GM19324 (cell line): ENCODE data around the gene CPED1.
"Not testable (repeated sequence)": the region's sequence is repeated elsewhere in the genome, so short reads cannot be mapped to it uniquely, and the experiment has no call there.

Experiments
- ATAC-seq: cut with Tn5 transposase; IDR thresholded peaks from one replicate; pipeline ENCODE4 v1.9.1; 2021; ENCODE audit warnings: mild to moderate bottlenecking, moderate library complexity; ENCODE audit not compliant: unreplicated experiment, low FRiP score

Gene CPED1

DNA sequence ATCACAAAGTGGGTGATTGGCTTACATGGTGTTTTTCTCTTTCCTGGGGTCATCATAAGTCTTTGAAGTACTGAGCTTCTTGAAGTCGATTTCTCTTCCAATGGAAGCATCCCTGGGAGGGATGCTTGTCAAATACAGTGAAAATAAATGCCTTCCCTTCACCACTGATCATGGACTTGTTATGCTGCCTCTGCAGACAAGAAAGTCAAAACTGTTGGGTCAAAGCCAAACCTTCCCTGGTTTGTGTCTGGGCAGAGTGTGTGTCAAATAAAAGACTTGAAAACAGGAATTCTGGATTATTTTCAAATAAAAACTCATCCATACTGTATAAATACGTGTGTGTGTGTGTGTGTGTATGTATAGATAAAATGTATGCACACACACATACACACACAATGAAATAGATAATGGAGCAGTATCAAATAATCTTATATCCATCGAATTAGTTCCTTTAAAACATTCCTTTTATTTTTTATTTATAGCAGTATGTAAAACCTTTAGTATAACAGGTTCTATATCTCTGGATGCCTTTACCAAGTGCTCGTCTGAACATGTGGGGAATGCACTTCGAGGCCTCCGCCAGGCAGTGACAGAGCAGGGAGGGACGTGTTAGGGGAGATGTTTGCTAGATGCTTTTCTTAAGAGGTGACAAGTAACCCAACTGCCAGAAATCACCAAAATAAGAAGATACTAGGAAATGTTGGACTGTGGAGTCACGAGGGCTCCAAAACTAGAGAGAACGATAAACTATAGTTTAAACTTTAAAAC lies 313.1 kb downstream of the CPED1 start:
- ATAC-seq = no peak

GRCh38 chr7:121302214-121302745 lies 313.8 kb downstream of the CPED1 start:
- peak; percentile 93 for ATAC-seq

DNA sequence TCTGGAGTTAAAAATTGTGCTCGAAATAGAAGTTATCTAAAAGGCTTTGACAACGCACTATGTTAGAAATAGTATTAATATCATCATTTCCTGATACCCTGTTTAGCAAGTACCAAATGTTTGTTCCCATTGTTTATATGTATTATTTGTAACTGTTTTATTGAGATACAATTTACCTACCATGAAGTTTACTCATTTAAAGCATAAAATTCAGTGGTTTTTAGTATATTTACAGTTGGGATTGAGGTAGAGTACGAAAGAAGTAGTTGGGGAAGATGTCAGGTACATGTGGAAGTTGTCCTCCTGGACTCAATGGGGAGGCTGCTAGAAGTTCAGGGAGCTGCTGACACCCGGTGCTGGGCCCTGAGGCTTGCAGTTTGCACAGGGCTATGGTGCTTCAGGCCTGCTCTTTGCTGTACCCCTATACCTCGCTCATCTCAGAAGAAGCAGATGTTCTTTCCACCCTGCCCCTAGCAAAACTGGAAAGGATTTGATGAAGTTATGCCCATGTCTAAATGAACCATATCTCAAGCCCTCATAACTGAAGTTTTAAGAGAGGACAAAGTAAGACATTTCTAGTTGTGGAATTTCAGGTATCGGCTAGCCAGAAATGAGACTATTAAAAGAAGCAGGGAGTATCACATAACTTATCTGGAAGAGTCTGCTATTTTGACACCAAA lies 315.1 kb downstream of the CPED1 start:
- ATAC-seq = no peak

DNA sequence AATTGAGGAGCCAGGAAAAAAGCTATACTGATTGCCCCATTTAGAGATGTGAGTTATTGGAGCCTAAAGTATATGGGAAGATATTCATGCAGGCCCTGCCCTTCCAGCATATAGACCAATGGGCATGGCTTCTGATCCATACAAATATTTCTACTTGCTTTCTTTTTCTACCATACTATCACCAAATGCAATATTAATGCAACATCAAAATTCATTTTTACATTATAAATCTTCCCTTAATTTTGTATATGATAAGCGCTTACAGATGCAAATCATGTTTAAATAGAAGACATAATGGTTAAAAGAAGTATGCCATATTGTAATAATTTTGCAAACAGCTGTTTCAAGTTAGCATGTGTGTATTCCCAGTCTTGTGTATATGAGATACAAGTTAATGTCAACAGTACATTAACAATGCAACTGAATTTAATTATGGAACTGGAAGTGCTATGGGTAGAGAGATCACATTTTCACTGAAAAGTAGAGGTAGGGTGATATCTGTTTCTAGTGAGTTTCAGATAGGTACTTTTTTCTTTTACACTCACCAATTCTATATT lies 315.7 kb downstream of the CPED1 start:
- no peak for ATAC-seq

- ATAC-seq = no peak
Measured at GRCh38 chr7:121305109-121305508, 316.6 kb downstream of the CPED1 start.

- ATAC-seq = no peak
Measured at GRCh38 chr7:121306565-121306964, 318.1 kb downstream of the CPED1 start.

DNA sequence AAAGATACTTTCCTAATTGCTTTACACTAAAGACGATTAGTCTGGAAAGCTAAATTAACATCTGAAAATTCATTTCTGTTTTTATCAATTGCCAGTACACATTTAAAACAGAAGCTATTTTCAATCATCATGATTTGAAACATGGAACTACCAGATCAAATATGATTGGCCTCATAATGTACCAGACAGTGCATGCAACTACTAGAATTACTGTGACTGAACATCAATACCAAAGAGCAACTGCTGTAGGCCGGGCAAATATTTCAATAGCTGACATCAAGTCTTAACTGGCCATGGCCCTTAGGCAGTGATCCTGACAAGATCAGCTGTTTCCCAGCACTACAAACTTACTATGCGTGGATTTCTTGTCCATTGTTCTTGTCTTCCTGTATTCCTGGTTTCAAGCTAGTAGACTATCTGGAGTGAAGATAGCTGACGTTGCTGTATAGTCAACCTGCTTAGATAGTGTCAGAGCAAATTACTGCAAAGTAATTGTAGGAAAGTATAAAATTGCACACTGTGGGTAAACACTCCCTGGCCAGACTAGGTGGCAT lies 318.6 kb downstream of the CPED1 start:
- ATAC-seq = no peak

DNA sequence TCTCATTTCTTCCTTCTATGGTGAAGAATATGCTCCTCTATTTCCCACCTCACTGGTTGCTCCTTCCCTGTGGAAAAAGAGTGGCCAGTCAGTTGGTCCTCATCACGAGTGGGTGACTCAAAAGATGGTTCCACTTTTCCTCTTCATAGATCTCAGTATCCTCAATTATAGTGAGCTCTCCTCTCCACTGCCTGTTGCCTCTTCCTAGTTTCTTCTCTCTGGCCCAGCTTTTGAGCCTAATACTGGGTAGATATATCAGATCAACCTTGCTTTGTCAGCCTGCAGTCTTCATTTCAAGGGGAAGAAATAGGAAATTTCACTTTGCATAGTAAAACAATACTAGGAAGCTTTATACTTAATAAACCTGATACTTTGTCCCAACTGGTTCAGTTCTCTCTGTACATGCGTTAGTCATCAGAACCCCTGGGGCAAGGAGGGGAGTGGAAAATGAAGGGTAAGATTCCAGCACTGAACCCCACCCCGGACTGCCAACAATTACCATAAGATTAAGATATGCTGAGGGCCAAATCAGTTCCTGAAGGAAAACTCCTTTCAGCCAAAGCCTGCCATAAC lies 324.8 kb downstream of the CPED1 start:
- peak; percentile 2 for ATAC-seq

- peak; percentile 94 for ATAC-seq
Measured at GRCh38 chr7:121313793-121314676, 325.5 kb downstream of the CPED1 start.

DNA sequence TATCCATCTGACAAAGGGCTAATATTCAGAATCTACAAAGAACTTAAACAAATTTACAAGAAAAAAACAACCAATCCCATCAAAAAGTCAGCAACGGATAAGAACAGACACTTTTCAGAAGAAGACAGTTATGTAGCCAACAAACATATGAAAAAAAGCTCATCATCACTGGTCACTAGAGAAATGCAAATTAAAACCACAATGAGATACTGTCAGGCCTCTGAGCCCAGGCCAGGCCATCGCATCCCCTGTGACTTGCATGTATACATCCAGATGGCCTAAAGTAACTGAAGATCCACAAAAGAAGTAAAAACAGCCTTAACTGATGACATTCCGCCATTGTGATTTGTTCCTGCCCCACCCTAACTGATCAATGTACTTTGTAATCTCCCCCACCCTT lies 326.7 kb downstream of the CPED1 start:
- ATAC-seq = not testable (repeated sequence)

DNA sequence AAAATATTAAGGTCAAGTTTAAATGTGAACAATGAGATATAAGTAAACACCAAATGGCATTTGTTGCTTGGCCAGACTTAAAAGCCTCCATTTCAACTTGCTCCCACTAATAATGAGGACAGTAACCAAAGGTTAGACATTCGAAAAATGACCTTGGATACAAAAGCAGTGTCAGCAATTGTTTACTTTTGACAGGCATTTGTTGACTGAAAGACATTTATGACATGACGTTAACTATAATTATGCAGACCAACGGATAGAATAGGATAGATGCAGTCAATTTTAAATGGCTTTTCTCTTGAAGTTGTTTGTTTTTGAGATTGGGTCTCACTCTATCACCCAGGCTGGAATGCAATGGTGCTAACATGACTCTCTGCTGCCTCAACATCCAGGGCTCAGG lies 333.9 kb downstream of the CPED1 start:
- ATAC-seq = no peak

GRCh38 chr7:121323515-121324302 lies 335.2 kb downstream of the CPED1 start:
- no peak for ATAC-seq

GRCh38 chr7:121327671-121328070 lies 339.2 kb downstream of the CPED1 start:
- no peak for ATAC-seq

GRCh38 chr7:121328508-121329190 lies 340.1 kb downstream of the CPED1 start, which contains the start of gene WNT16:
TSS of gene WNT16 (plus strand) at chr7:121329000. CDS start at chr7:121329293, 293 bp downstream.
- no peak for ATAC-seq

DNA sequence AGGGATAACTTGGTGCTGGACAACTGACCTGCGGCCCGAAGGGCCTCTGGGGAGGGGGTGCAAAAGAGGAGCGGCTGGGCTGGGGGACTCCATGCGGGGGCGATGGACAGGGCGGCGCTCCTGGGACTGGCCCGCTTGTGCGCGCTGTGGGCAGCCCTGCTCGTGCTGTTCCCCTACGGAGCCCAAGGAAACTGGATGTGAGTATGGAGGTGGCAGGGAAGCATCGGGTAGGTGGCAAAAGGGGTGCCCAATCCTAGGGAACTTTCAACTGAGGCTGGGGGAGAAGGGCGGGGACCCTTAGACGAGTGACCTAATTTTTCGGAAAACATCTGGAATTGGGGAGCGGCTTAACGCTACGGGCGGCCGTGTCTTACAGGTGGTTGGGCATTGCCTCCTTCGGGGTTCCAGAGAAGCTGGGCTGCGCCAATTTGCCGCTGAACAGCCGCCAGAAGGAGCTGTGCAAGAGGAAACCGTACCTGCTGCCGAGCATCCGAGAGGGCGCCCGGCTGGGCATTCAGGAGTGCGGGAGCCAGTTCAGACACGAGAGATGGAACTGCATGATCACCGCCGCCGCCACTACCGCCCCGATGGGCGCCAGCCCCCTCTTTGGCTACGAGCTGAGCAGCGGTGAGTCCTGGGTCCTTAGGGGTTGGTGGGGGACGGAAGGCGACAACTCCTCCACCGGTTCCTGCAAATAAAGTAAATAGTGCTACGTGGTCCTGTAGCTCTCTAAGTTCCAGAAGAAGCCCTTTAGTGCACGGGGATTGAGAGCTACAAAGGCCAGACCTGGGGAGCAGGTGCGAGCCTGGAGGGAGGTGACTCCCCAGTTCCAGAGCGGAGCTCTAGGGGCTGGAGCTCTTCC lies 340.9 kb downstream of the CPED1 start:
- ATAC-seq = peak; percentile 58

GRCh38 chr7:121330053-121330833 lies 341.7 kb downstream of the CPED1 start:
- ATAC-seq = peak; percentile 23

DNA sequence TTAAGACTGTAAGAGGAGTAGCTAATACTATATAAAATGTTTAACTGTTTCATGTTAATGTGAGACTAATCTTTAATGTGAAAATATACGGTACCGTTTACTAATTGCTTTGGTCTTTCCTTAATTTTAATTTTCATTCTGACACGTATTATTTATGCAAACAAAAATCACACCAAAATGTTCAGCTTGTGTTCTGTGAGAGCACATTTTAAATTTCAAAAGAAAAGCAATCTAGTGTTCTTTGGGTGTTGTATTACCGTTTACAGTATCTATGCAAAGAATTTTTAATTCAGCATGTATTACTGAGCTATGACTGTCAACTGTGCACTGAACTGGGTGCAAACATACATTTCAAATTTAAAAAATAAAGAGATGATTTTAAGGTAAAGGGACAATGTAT lies 342.5 kb downstream of the CPED1 start:
- no peak for ATAC-seq
